K562 (cell line): ENCODE measurements around the gene CEMIP. TPM values are rescaled to one million over a fixed set of nuclear protein-coding genes. Genes with fewer than 3 reads are reported as not detected.

Experiments
- ARHGAP35 ChIP-seq: fragments of 450-650 bp; IDR thresholded peaks from 2 replicates; pipeline ENCODE4 v1.6.1; 2018; ENCODE audit not compliant: partially characterized antibody
- ESRRA ChIP-seq: fragments of 450-650 bp; IDR thresholded peaks from 2 replicates; pipeline ENCODE4 v1.6.1; 2014; ENCODE audit warnings: low read depth, mild to moderate bottlenecking, moderate library complexity, borderline replicate concordance
- FOS ChIP-seq: IDR thresholded peaks from 3 replicates; pipeline ENCODE4 v1.6.1; 2011; ENCODE audit not compliant: insufficient read length; ENCODE audit errors: extremely low read depth
- HMG20A ChIP-seq: fragments of 450-650 bp; formaldehyde crosslinking; conservative IDR thresholded peaks from 2 replicates; pipeline ENCODE4 v1.4.0; 2020; ENCODE audit warnings: mild to moderate bottlenecking, mixed read lengths
- HMGN3 ChIP-seq: IDR thresholded peaks from 2 replicates; pipeline ENCODE4 v1.6.1; 2011; ENCODE audit warnings: borderline replicate concordance, low read depth, mild to moderate bottlenecking, mixed read lengths, low read length; ENCODE audit not compliant: insufficient read length; ENCODE audit errors: extremely low read depth
- NEUROD1 ChIP-seq: fragments of 150-350 bp; IDR thresholded peaks from 2 replicates; pipeline ENCODE4 v1.6.1; 2014; ENCODE audit warnings: borderline replicate concordance, low read length, low read depth; ENCODE audit not compliant: partially characterized antibody
- PCBP1 ChIP-seq: fragments of 200-400 bp; formaldehyde crosslinking; IDR thresholded peaks from 2 replicates; pipeline ENCODE4 v1.6.1; 2018; ENCODE audit warnings: mild to moderate bottlenecking, low read depth, low read length; ENCODE audit not compliant: poor library complexity, severe bottlenecking
- RBM39 ChIP-seq: fragments of 200-400 bp; formaldehyde crosslinking; optimal IDR thresholded peaks from 2 replicates; pipeline ENCODE3; 2018; ENCODE audit warnings: low read depth, low read length
- RCOR1 ChIP-seq, 2 experiments: IDR thresholded peaks; 2 replicates each; pipeline ENCODE4 v1.6.1; 2012; ENCODE audit warnings: low read depth in 2 of 2, low read length in 2 of 2, borderline replicate concordance in 1 of 2, improper control_type of control experiment in 1 of 2
- RERE ChIP-seq: sonication (generic); formaldehyde crosslinking; IDR thresholded peaks from 2 replicates; pipeline ENCODE4 v1.8.0; 2023; ENCODE audit warnings: missing genetic modification reagents, mild to moderate bottlenecking, borderline replicate concordance
- SMC3 ChIP-seq: conservative IDR thresholded peaks from 2 replicates; pipeline ENCODE4 v1.6.1; 2011; ENCODE audit warnings: low read depth, low read length, improper control_type of control experiment; ENCODE audit not compliant: insufficient read depth
- TAF15 ChIP-seq: fragments of 200-400 bp; formaldehyde crosslinking; IDR thresholded peaks from 2 replicates; pipeline ENCODE4 v1.6.1; 2017; ENCODE audit warnings: mild to moderate bottlenecking, low read depth, low read length, moderate library complexity
- XRCC5 ChIP-seq: fragments of 200-400 bp; formaldehyde crosslinking; IDR thresholded peaks from 2 replicates; pipeline ENCODE4 v1.6.1; 2017; ENCODE audit warnings: low read depth, mild to moderate bottlenecking, low read length
- ZBTB1 ChIP-seq: sonication (generic); formaldehyde crosslinking; IDR thresholded peaks from 2 replicates; pipeline ENCODE4 v1.8.1; 2023; ENCODE audit warnings: missing genetic modification reagents, low read depth, mild to moderate bottlenecking, borderline replicate concordance
- ZNF165 ChIP-seq: fragments of 250-450 bp; sonication (Bioruptor Pico); IDR thresholded peaks from 2 replicates; pipeline ENCODE4 v1.4.0; 2020; ENCODE audit warnings: borderline replicate concordance
- ZNF212 ChIP-seq: fragments of 450-650 bp; formaldehyde crosslinking; IDR thresholded peaks from 2 replicates; pipeline ENCODE4 v1.4.0; 2020; ENCODE audit warnings: mild to moderate bottlenecking
- ZNF592 ChIP-seq: fragments of 450-650 bp; IDR thresholded peaks from 2 replicates; pipeline ENCODE4 v1.6.1; 2017; ENCODE audit warnings: antibody characterized with exemption, mild to moderate bottlenecking
- ZNF79 ChIP-seq: fragments of 250-450 bp; sonication (Bioruptor Pico); IDR thresholded peaks from 2 replicates; pipeline ENCODE4 v1.4.0; 2020; ENCODE audit warnings: low read depth, mild to moderate bottlenecking, moderate library complexity
- polyA plus RNA-seq, 8 experiments: library from polyadenylated mRNA; depleted of rRNA in 4 of 8; stranded (reverse) in 5 of 8; unstranded in 3 of 8; fragments of >200 nt; fragmentation: Nextera tagmentation in 2 of 8; fragmentation: Illumina TruSeq in 1 of 8; extraction: Ambion mirVana in 2 of 8; extraction: Trizol in 1 of 8; gene quantifications; 2 replicates each; pipeline versions ENCODE4 v1.2.1 to v1.2.3, GENCODE V29; 2011 to 2014; ENCODE audit warnings: inconsistent platforms in 1 of 8, missing spikeins in 1 of 8
- total RNA-seq, 7 experiments: library from RNA; depleted of rRNA in 6 of 7; stranded (reverse); fragments of >200 nt in 6 of 7; fragmentation: Illumina TruSeq in 2 of 7; extraction: Trizol in 2 of 7; gene quantifications; 2 replicates each; pipeline versions ENCODE4 v1.2.1 to v1.2.3, GENCODE V29; 2011 to 2021; ENCODE audit warnings: low replicate concordance in 1 of 7

The CEMIP gene
- total and polyA plus RNA-seq, 9 of the 15 experiments (the other 6 are each of a cell fraction or from before 2014, with no cell fraction given) = 0.33 TPM; not detected in 8

GRCh38 chr15:80988148-80988796, 209.1 kb downstream of the CEMIP start (continued):
- TF ChIP-seq RERE (CRISPR knock-in tag) (no peak), ZNF212 (CRISPR knock-in tag) (no peak), RBM39 (no peak), HMG20A (no peak), ZNF592 (no peak), SMC3 (no peak), NEUROD1 (no peak), FOS (no peak), XRCC5 (no peak), ESRRA (no peak; the same call in 1 of the 2 replicates), HMGN3 (no peak), ZBTB1 (CRISPR knock-in tag) (no peak), PCBP1 (no peak), ARHGAP35 (no peak), TAF15 (no peak), RCOR1 (IDR thresholded peaks at IDR 0.05; ENCODE audit: borderline replicate concordance in 1 of 2, low read depth in 2 of 2, low read length in 2 of 2) (peak in 1 of 2 experiments; percentile 47; a peak in 1 of 4 replicates), ZNF165 (no peak), ZNF79 (CRISPR knock-in tag) (no peak)
